Ovary (tissue), 3 donors: ENCODE measurements around the gene CARMIL1.

Experiments
- CTCF ChIP-seq, 3 donors: fragments of 450-650 bp in 2 of 3; fragments of 200-600 bp in 1 of 3; IDR thresholded peaks; one replicate each; pipeline versions ENCODE4 v1.5.1 to v1.8.0; 2016 to 2022; ENCODE audit warnings: antibody characterized with exemption in 3 of 3, mild to moderate bottlenecking in 1 of 3
- EP300 ChIP-seq: sonication (generic); formaldehyde crosslinking; IDR thresholded peaks from one replicate; pipeline ENCODE4 v1.6.1; 2017; ENCODE audit warnings: antibody characterized with exemption
- POLR2A ChIP-seq: fragments of 450-650 bp; IDR thresholded peaks from one replicate; pipeline ENCODE4 v1.6.1; 2017; ENCODE audit warnings: antibody characterized with exemption, mild to moderate bottlenecking, moderate library complexity
- donor health status: DM: no; HTN: no; CAD: no.

DNA sequence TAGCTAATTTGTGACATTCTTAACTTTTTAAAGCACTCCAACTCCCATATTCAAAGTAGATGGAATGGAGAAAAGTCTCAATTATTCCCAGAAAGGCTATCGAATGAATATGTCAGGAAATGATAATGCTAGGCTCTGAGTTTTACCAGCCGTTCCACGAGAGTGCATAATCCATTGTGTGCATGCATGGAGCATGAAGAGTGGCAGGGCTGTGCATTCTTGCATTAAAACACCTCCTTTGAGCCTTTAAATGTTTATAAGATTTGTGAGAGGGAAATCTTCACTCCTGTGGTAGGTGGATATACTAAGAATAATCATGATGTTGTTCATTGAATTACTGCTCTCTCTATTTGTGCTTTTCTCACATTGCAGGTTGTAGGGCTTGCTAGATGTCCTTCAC lies 178.3 kb downstream of the CARMIL1 start:
- TF ChIP-seq CTCF (IDR thresholded peaks at IDR 0.05) (no peak), POLR2A (no peak), EP300 (no peak)
